GM12878 (cell line): Measurements from ENCODE around the gene TDRD15. TPM values are rescaled to one million over a fixed set of nuclear protein-coding genes. Genes with fewer than 3 reads are reported as not detected.

Experiments
- BMI1 ChIP-seq: fragments of 450-650 bp; IDR thresholded peaks from 2 replicates; pipeline ENCODE4 v1.6.1; 2016; ENCODE audit warnings: mild to moderate bottlenecking, moderate library complexity, borderline replicate concordance
- CBX5 ChIP-seq: sonication (generic); IDR thresholded peaks from 2 replicates; pipeline ENCODE4 v1.6.1; 2016; ENCODE audit warnings: low read depth, moderate library complexity, mild to moderate bottlenecking, inconsistent platforms
- GATAD2B ChIP-seq: fragments of 450-650 bp; conservative IDR thresholded peaks from 2 replicates; pipeline ENCODE4 v1.6.1; 2017; ENCODE audit warnings: low read depth, mild to moderate bottlenecking, moderate library complexity
- KAT2A ChIP-seq: conservative IDR thresholded peaks from 2 replicates; pipeline ENCODE4 v1.6.1; 2011; ENCODE audit warnings: low read depth, low read length; ENCODE audit not compliant: control insufficient read depth
- NFIC ChIP-seq: IDR thresholded peaks from 2 replicates; pipeline ENCODE4 v1.6.1; 2012; ENCODE audit warnings: low read depth, mild to moderate bottlenecking, inconsistent platforms, low read length, moderate library complexity
- REST ChIP-seq: IDR thresholded peaks from 2 replicates; pipeline ENCODE4 v1.6.1; 2012; ENCODE audit warnings: mild to moderate bottlenecking, low read depth, low read length
- polyA plus RNA-seq, 11 experiments: library from polyadenylated mRNA; depleted of rRNA in 4 of 11; unstranded in 6 of 11; stranded (reverse) in 5 of 11; fragments of >200 nt; fragmentation: Nextera tagmentation in 4 of 11; fragmentation: Illumina TruSeq in 1 of 11; extraction: Ambion mirVana in 4 of 11; extraction: Trizol in 1 of 11; gene quantifications; 1 replicate in 1 of 11; 2 replicates in 10 of 11; pipeline versions ENCODE4 v1.2.1 to v1.2.3, GENCODE V29; 2011 to 2016; ENCODE audit warnings: inconsistent platforms in 2 of 11, missing spikeins in 2 of 11, low read depth in 1 of 11
- total RNA-seq, 4 experiments: library from RNA; depleted of rRNA in 3 of 4; stranded (reverse); fragments of >200 nt in 3 of 4; fragmentation: Illumina TruSeq in 1 of 4; extraction: Trizol in 1 of 4; gene quantifications; 2 replicates each; pipeline versions ENCODE4 v1.2.1 to v1.2.3, GENCODE V29; 2013 to 2021
- TF ChIP-seq, protein P1 (sequence below): fragments of 450-650 bp; IDR thresholded peaks from 2 replicates; pipeline ENCODE4 v1.6.1; 2016; ENCODE audit warnings: mild to moderate bottlenecking, moderate library complexity, borderline replicate concordance
- TF ChIP-seq, protein P2 (sequence below): IDR thresholded peaks from 2 replicates; pipeline ENCODE4 v1.6.1; 2011; ENCODE audit warnings: low read depth, mild to moderate bottlenecking, low read length, moderate library complexity, borderline replicate concordance; ENCODE audit errors: extremely low read depth

Gene TDRD15
- total and polyA plus RNA-seq, 10 of the 15 experiments (the other 5 are each of a cell fraction or from before 2014, with no cell fraction given), result not detected

GRCh38 chr2:21163213-21163612 is 39.4 kb downstream of the TDRD15 start (continued):
- no peak for TF ChIP-seq REST
- no peak for TF ChIP-seq KAT2A
- TF ChIP-seq, protein P1, sequence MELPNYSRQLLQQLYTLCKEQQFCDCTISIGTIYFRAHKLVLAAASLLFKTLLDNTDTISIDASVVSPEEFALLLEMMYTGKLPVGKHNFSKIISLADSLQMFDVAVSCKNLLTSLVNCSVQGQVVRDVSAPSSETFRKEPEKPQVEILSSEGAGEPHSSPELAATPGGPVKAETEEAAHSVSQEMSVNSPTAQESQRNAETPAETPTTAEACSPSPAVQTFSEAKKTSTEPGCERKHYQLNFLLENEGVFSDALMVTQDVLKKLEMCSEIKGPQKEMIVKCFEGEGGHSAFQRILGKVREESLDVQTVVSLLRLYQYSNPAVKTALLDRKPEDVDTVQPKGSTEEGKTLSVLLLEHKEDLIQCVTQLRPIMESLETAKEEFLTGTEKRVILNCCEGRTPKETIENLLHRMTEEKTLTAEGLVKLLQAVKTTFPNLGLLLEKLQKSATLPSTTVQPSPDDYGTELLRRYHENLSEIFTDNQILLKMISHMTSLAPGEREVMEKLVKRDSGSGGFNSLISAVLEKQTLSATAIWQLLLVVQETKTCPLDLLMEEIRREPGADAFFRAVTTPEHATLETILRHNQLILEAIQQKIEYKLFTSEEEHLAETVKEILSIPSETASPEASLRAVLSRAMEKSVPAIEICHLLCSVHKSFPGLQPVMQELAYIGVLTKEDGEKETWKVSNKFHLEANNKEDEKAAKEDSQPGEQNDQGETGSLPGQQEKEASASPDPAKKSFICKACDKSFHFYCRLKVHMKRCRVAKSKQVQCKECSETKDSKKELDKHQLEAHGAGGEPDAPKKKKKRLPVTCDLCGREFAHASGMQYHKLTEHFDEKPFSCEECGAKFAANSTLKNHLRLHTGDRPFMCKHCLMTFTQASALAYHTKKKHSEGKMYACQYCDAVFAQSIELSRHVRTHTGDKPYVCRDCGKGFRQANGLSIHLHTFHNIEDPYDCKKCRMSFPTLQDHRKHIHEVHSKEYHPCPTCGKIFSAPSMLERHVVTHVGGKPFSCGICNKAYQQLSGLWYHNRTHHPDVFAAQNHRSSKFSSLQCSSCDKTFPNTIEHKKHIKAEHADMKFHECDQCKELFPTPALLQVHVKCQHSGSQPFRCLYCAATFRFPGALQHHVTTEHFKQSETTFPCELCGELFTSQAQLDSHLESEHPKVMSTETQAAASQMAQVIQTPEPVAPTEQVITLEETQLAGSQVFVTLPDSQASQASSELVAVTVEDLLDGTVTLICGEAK, result no peak
- TF ChIP-seq, protein P2, sequence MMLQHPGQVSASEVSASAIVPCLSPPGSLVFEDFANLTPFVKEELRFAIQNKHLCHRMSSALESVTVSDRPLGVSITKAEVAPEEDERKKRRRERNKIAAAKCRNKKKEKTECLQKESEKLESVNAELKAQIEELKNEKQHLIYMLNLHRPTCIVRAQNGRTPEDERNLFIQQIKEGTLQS, result no peak
- no peak for TF ChIP-seq NFIC
- TF ChIP-seq CBX5, result no peak
- TF ChIP-seq GATAD2B, result no peak
- TF ChIP-seq BMI1, result no peak
- TF ChIP-seq, all 136 proteins: peak for 0
